Right hindlimb (tissue), 1 donor: ENCODE results near the gene AHNAK.

Experiments
- DNase-seq: peaks from one replicate; pipeline ENCODE4 v3.0.0-alpha.2; 2018

AHNAK gene

GRCh38 chr11:62496676-62497075 is 49.9 kb downstream of the AHNAK start:
- DNase-seq, result no peak

DNA sequence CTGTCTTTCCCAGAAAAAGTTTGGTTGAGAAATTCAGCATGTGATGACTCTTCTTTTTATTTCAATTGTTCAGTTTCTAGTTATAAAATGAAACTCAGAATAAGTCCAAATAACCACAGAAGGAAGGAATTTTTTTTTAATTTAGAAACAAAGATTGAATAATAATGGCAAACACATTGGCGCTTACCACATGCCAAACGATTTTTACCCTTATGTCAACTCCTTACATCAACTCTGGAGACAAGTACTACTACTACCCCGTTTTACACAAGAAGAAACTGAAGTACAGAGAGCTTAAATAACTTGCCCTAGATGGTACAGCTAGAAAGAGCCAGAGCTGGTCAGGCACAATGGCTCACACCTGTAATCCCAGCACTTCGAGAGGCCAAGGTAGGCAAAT is 52.4 kb downstream of the AHNAK start:
- DNase-seq, result no peak

- DNase-seq, result no peak
These were observed 52.8 kb downstream of the AHNAK start for GRCh38 chr11:62493801-62494200.

DNA sequence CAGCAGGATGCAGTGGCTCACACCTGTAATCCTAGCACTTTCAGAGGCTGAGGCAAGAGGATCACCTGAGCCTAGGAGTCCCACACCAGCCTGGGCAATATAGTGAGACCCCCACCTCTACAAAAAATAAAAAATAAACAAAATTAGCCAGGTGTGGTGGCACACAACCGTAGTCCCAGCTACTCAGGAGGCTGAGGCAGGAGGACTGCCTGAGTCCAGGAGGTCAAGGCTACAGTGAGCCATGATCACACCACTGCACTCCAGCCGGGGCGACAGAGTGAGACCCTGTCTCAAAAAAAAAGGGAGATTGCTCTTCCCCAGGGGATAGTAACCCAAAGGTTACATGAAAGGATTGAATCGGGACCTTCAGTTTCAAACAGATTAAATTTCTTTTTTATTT is 54.0 kb downstream of the AHNAK start:
- DNase-seq, result no peak

DNA sequence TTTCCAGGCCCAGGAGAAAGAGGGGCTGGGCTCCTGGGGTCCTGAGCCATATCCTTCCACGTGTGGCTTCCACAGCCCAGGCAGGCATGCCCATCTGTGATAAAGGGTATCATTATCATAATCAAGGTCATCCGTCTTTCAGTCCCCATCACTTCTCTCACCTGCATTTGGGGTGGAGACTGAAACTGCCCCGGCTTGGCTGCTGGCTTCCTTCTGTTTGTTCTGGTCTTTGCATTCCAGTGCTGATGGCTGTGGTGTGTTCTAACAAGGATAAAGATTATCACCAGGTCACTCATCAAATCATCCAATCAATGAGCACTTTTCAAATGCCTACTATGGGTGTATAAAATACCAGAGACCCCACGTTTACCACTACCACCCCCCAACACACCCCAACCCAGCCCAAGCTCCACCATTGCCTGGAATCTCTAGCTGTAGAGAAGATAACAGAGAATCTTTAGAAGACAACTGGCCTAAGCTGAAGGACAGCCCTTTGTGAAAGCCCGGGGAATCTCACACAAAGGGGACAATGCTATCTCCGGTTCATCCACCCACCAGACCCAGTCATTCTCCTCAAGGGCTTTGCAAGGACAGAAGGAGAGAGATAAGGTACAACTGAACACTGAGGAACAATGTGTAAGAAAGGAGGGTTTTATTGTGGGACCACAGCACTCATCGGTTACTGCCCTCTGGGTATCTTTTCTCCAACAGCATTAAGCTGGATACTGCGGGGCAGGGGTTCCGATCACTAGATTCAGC is 54.9 kb downstream of the AHNAK start:
- no peak for DNase-seq

DNA sequence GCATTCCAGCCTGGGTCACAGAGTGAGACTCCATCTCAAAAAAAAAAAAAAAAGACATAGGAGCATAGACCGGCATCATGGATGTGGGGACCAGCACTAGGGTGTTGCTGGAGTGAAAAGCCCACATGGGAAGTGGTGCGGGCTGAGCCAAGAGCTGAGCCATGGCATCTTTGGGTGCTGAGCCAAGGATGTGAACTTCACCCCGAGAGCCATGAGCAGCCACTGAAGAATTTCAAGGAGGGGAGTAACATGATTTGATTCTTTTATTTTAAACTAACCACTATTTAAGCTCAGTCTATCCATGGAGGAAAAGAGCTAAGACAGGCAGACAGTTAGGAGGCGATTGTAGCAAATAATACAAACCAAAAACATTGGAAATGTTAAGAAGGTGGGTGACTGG is 57.4 kb downstream of the AHNAK start:
- no peak for DNase-seq

DNA sequence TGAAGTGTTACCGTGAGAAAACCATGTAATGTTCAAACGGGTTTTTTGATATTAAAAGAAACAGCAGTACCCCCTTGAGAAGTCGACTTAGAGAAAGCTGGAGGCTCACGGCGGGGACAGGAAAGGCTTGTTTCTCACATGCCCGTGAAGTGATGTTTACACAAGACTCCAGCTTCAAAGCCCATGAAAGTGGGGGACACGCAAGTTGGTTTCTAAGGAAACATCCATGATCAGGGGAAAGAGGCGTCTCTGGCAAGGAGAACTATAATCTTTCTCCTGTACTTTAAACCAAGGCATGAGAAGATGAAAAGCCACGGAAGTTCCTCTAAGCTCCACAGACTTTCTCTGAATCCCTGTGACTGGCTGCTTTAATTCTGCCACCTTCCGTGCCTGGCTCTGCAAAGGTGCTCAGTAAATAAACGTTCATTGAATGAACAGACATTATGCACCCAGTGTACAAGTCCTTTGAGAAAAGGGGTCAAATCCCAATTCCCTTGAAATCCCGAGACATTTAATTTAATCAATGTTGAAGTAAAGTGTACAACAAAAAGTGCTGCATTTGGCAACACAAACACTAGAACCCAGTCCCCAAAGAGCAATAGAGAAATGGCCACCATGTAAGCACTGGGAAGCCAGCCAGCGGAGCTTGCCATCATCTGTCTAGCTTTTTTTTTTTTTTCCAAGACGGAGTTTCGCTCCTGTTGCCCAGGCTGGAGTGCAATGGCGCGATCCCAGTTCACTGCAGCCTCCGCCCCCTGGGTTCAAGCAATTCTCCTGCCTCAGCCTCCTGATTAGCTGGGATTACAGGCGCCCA is 58.7 kb downstream of the AHNAK start:
- peak; percentile 48 for DNase-seq

- no peak for DNase-seq
These were observed 59.5 kb downstream of the AHNAK start for GRCh38 chr11:62487136-62487535.

DNA sequence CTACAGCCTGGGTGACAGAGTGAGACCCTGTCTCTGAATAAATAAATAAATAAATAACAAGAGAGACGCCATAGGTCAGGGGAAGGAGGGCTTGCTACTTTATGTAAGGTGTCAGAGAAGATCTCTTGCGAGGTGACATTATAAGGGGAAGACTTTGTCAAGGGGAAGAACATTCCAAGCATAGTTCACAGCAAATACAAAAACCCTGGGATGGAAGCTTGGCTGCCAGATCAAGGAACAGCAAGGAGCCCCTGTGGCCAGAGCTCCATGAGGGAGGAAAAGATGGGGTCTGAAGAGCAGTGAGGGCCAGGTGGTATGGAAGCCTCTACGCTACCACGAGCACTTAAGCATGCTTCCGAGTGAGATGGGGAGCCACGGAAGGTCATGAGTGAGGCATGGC is 62.3 kb downstream of the AHNAK start:
- no peak for DNase-seq

GRCh38 chr11:62482753-62483152 is 63.9 kb downstream of the AHNAK start:
- no peak for DNase-seq

DNA sequence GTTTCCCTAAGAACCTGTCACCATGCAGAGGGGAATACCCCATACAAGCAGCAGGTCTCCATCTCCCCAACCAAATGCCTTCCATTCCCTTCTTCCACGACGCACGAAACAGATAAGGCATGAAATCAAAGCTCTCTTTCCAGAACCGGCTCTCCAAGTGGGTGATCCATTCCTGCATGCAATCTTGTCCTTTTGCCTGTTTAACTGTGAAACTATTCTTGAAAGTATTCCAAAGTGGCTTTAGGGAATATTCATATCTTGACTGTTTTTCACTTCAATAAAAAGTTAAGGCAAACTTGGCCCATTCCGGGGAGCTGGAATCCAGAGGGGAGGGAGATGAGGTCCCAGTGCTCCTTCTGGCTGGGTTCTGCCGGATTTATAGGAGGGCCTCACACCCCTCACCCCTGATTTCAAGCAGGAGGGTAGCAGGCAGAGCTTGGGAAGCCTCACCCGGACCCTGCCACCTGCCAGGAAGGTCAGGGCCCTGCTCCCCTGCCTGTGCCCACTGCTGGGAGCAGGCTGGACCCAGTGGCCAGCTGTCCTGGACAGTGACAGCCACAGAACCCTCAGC is 66.9 kb downstream of the AHNAK start:
- no peak for DNase-seq

- no peak for DNase-seq
These were observed 68.7 kb downstream of the AHNAK start for GRCh38 chr11:62477927-62478326.

GRCh38 chr11:62472063-62472884 is 74.3 kb downstream of the AHNAK start:
- no peak for DNase-seq

- DNase-seq, result no peak
These were observed 75.0 kb downstream of the AHNAK start for GRCh38 chr11:62471603-62472002.

DNA sequence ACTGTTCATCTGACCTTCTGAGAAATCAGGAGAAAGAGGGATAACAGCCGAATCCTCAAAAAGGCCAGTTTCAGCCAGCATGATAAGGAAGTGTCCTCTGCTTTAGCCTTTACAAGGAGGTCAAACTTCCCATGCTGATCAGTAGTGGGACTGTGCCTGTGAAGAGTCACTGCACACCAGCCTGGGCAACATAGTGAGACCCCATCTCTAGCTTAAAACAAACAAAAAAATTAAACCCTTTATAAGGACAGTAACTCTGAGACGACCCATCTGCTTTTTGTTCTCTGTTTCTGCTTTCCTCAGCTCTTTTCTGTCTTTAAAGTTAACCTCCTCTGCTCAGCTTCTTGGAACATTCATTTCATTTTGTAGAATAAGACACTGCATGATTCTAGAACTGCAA is 78.0 kb downstream of the AHNAK start:
- no peak for DNase-seq

GRCh38 chr11:62466444-62466843 is 80.2 kb downstream of the AHNAK start:
- DNase-seq, result no peak

GRCh38 chr11:62464655-62465054 is 82.0 kb downstream of the AHNAK start:
- DNase-seq, result no peak

DNA sequence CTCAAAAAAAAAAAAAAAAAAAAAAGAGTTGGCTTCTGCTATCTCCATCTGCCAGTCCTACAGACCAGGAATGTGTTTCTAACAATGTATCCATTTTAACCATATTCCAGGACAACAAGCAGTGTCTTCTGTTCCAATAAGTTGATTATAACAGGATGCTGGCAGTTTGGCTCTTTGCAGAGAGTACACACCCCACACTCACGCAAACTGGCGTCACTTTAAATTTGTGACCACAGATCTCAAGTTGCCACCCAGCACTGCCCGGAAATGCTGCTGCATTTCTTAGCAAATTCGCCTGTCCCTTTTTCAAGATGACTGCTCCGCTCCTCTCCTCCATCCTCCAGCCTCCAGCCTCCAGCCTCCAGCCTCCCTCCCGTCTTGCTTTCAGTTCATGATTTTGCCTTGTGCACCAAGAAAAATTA is 83.5 kb downstream of the AHNAK start:
- no peak for DNase-seq

DNA sequence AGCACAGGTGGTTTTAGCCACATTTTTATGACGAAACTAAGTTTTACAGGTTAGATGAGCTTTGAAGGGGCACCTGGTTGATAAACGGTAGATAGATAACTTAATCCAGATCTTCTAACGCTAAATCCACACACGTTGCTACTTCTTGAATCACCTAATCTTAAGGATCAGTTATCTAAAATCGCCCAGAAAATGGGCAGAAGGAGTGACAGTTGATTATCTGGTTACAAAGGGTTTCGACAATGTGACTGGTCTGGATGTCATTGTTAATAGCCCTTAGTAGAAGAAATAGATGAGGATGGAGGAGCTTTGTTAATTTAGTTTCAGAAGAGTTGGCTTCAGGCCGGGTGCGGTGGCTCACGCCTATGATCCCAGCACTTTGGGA is 84.1 kb downstream of the AHNAK start:
- no peak for DNase-seq

DNA sequence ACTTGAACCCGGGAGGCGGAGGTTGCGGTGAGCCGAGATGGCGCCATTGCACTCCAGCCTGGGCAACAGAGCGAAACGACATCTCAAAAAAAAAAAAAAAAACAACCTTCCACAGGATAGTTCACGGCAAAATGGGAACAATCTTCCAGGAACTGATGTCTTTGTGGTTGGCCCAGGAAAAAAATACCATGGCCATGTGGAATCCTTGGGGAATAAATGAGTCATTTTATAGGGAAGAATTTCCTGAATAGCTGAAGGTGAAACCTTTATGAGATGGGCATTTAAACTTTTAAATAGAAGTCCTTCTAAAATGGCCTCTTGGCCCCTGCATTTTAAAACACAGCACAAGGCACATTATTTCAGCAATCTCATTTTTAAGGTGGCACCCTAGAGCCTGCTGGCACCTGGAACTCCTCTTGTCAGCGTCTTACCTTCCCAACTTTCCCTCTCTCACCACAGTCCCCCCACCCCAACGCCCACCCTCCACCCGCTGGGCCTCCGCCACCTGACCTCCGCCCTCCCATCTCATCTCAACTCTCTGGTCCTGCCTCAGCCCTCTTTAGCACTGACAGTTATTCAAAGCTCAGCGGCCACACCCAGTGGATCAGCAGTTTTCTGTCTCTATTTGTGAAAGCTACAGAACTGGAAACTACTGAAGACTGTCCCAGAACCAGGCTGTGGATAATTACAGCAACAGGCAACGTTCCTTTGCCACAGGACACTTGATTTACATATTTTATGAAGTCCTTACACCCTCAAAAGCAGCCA is 84.7 kb downstream of the AHNAK start:
- DNase-seq, result no peak

DNA sequence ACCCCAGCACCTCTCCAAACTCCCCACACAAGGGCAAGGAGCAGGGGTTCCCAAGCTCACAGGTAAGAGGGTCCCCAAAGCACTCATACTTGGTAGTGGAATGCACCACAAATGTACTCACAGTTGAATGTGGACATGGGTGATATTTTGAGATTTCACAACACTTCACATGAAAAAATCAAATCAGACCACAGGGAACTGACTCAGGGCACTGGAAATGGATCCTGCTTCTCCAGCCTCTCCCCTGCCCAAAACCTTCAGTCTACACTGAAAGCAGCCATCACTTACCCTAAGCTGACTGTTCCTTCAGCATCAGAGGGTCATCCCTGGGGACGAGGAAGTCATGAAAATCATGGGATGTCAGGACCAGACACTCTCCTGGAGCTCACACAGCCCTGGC is 87.5 kb downstream of the AHNAK start:
- DNase-seq, result no peak
